Mesenchymal stem cell (in vitro differentiated cells and primary cell): Measurements from ENCODE around the gene CUBN.

Experiments
- DNase-seq: peaks from one replicate; pipeline ENCODE4 v3.0.0-alpha.2; 2013
- H2AFZ ChIP-seq: one replicate; pipeline ENCODE4 v1.6.1; 2013; ENCODE audit warnings: low read depth, mild to moderate bottlenecking, control low read depth, inconsistent platforms, low read length, moderate library complexity
- H2AK5ac ChIP-seq: 2 replicates; pipeline ENCODE4 v1.6.1; 2013; ENCODE audit warnings: low read length, moderate library complexity, mild to moderate bottlenecking, inconsistent platforms; ENCODE audit not compliant: severe bottlenecking
- H2BK120ac ChIP-seq: one replicate; pipeline ENCODE4 v1.6.1; 2013; ENCODE audit warnings: low read depth, mild to moderate bottlenecking, inconsistent platforms, low read length, moderate library complexity
- H2BK12ac ChIP-seq, 2 experiments: one replicate each; pipeline ENCODE4 v1.6.1; 2013; ENCODE audit warnings: inconsistent platforms in 2 of 2, low read length in 2 of 2, mild to moderate bottlenecking in 2 of 2, moderate library complexity in 2 of 2, control low read depth in 1 of 2
- H2BK15ac ChIP-seq: one replicate; pipeline ENCODE4 v1.6.1; 2013; ENCODE audit warnings: mild to moderate bottlenecking, low read depth, inconsistent platforms; ENCODE audit not compliant: poor library complexity, severe bottlenecking
- H2BK5ac ChIP-seq: 2 replicates; pipeline ENCODE4 v1.6.1; 2013; ENCODE audit warnings: low read depth, mild to moderate bottlenecking, low read length, control low read depth, inconsistent platforms; ENCODE audit not compliant: poor library complexity, severe bottlenecking
- H3K14ac ChIP-seq, 2 experiments: one replicate each; pipeline ENCODE4 v1.6.1; 2013; ENCODE audit warnings: inconsistent platforms in 2 of 2, low read length in 2 of 2, control low read depth in 1 of 2, mild to moderate bottlenecking in 1 of 2, moderate library complexity in 1 of 2
- H3K18ac ChIP-seq, 2 experiments: one replicate each; pipeline ENCODE4 v1.6.1; 2013; ENCODE audit warnings: inconsistent platforms in 2 of 2, low read length in 2 of 2, control low read depth in 1 of 2, low read depth in 1 of 2, mild to moderate bottlenecking in 1 of 2
- H3K23ac ChIP-seq, 2 experiments: one replicate each; pipeline ENCODE4 v1.6.1; 2013; ENCODE audit warnings: inconsistent platforms in 2 of 2, low read length in 2 of 2, mild to moderate bottlenecking in 2 of 2, moderate library complexity in 2 of 2, control low read depth in 1 of 2
- H3K27ac ChIP-seq: 2 replicates; pipeline ENCODE4 v1.5.1; 2013; ENCODE audit warnings: mild to moderate bottlenecking, moderate library complexity, low read length, control low read depth, inconsistent platforms; ENCODE audit not compliant: poor library complexity, severe bottlenecking
- H3K27me3 ChIP-seq, 2 experiments: 2 replicates each; pipeline versions ENCODE4 v1.6.1 to v1.7.0; 2013; ENCODE audit warnings: low read length in 2 of 2, mild to moderate bottlenecking in 2 of 2, moderate library complexity in 2 of 2, control low read depth in 1 of 2, inconsistent platforms in 1 of 2; ENCODE audit not compliant: control insufficient read depth in 1 of 2, insufficient read depth in 1 of 2
- H3K36me3 ChIP-seq, 2 experiments: 2 replicates each; pipeline versions ENCODE4 v1.6.1 to v1.7.0; 2013; ENCODE audit warnings: low read length in 2 of 2, control low read depth in 1 of 2, inconsistent platforms in 1 of 2, low read depth in 1 of 2, mild to moderate bottlenecking in 1 of 2; ENCODE audit not compliant: insufficient read depth in 2 of 2, control insufficient read depth in 1 of 2
- H3K4ac ChIP-seq, 2 experiments: one replicate each; pipeline ENCODE4 v1.6.1; 2013; ENCODE audit warnings: inconsistent platforms in 2 of 2, low read length in 2 of 2, mild to moderate bottlenecking in 2 of 2, moderate library complexity in 2 of 2, control low read depth in 1 of 2, low read depth in 1 of 2
- H3K4me1 ChIP-seq: 2 replicates; pipeline ENCODE4 v1.6.1; 2013; ENCODE audit warnings: low read depth, low read length, control low read depth; ENCODE audit not compliant: control insufficient read depth, insufficient read depth
- H3K4me2 ChIP-seq: 2 replicates; pipeline ENCODE4 v1.6.1; 2013; ENCODE audit warnings: low read length, mild to moderate bottlenecking, inconsistent platforms; ENCODE audit not compliant: poor library complexity, severe bottlenecking
- H3K4me3 ChIP-seq, 2 experiments: 2 replicates each; pipeline versions ENCODE4 v1.5.1 to v1.7.0; 2013; ENCODE audit warnings: low read length in 2 of 2, mild to moderate bottlenecking in 2 of 2, control low read depth in 1 of 2, low read depth in 1 of 2; ENCODE audit not compliant: insufficient read depth in 1 of 2
- H3K79me1 ChIP-seq: replicated peaks from 2 replicates; pipeline ENCODE4 v1.6.1; 2013; ENCODE audit warnings: mild to moderate bottlenecking, control low read depth, low read length, inconsistent platforms; ENCODE audit not compliant: poor library complexity, severe bottlenecking
- H3K9ac ChIP-seq: 2 replicates; pipeline ENCODE4 v1.7.0; 2013; ENCODE audit warnings: mild to moderate bottlenecking, low read length, moderate library complexity
- H3K9me3 ChIP-seq: 2 replicates; pipeline ENCODE4 v1.7.0; 2013; ENCODE audit warnings: mild to moderate bottlenecking, low read length; ENCODE audit not compliant: control insufficient read depth
- H4K8ac ChIP-seq: one replicate; pipeline ENCODE4 v1.6.1; 2013; ENCODE audit warnings: inconsistent platforms, mild to moderate bottlenecking, low read length, moderate library complexity
- H4K91ac ChIP-seq: one replicate; pipeline ENCODE4 v1.6.1; 2013; ENCODE audit warnings: mild to moderate bottlenecking, low read length, inconsistent platforms
- WGBS: methylation state at CpG from one replicate; pipeline ENCODE4 v1.1.7; 2013; ENCODE audit warnings: mixed read lengths; 5-methylcytosine and 5-hydroxymethylcytosine counted together

CUBN gene

DNA sequence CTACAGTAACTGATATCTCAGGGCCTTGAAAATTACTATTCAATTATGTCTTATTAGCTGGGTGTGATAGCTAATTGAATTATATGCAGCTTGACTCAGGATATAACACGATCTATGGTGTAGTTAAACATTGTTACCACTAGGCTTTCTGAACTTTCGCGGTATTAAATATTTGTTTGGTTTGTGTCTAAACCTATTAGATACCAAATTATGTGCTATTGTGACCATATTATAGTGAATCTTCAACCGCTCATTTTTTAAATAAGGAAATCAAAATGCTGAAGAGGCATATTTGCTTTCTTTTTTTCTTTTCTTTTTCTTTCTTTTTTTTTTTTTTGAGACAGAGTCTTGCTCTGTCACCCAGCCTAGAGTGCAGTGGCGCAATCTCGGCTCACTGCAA lies 213.1 kb downstream of the CUBN start:
- Histone ChIP-seq H3K4me3 (no peak overlapping the region), H3K18ac (no peak overlapping the region), H3K4me2 (no peak overlapping the region), H3K23ac (no peak overlapping the region), H2AK5ac (no peak overlapping the region), H2BK15ac (no peak overlapping the region), H2BK12ac (no peak overlapping the region), H2AFZ (no peak overlapping the region), H4K91ac (no peak overlapping the region), H3K27ac (no peak overlapping the region), H2BK5ac (no peak overlapping the region), H3K4ac (no peak overlapping the region), H3K9ac (no peak overlapping the region), H3K36me3 (peaks cover 3 to 28% of the 10 kb centered on the region in 2 experiments), H3K4me1 (no peaks in the 10 kb centered on the region), H3K79me1 (no peaks in the 10 kb centered on the region), H4K8ac (no peak overlapping the region), H3K27me3 (no peaks in the 10 kb centered on the region), H3K9me3 (no peaks in the 10 kb centered on the region), H2BK120ac (no peak overlapping the region), H3K14ac (no peak overlapping the region)
- no peak for DNase-seq
- 97% methylated on average over 3 of the region's 6 CpGs for WGBS

- peak overlapping the region in 1 of 2 experiments; percentile 3 for H3K14ac ChIP-seq
- no peak overlapping the region for H2BK120ac ChIP-seq
- 69% methylated on average over 2 of the region's 2 CpGs for WGBS
- H3K4me1 ChIP-seq: no peaks in the 10 kb centered on the region
- no peak overlapping the region for H3K4me2 ChIP-seq
- no peak overlapping the region for H2AK5ac ChIP-seq
- H3K9me3 ChIP-seq: no peaks in the 10 kb centered on the region
- no peak overlapping the region for H2BK5ac ChIP-seq
- H3K23ac ChIP-seq: no peak overlapping the region
- H3K79me1 ChIP-seq: no peaks in the 10 kb centered on the region
- no peak overlapping the region for H2AFZ ChIP-seq
- H3K36me3 ChIP-seq: peaks cover 3 to 28% of the 10 kb centered on the region in 2 experiments
- no peak overlapping the region for H3K4ac ChIP-seq
- H3K27ac ChIP-seq: no peak overlapping the region
- H4K8ac ChIP-seq: peak overlapping the region; percentile 72
- H3K4me3 ChIP-seq: no peak overlapping the region
- H2BK15ac ChIP-seq: no peak overlapping the region
- H4K91ac ChIP-seq: peak overlapping the region; percentile 46
- no peak overlapping the region for H3K9ac ChIP-seq
- no peak for DNase-seq
- H3K18ac ChIP-seq: no peak overlapping the region
- H2BK12ac ChIP-seq: peak overlapping the region in 1 of 2 experiments; percentile 71
- H3K27me3 ChIP-seq: no peaks in the 10 kb centered on the region
Observed at GRCh38 chr10:16915300-16915699, 214.3 kb downstream of the CUBN start.

- Histone ChIP-seq H3K9ac (no peak overlapping the region), H4K91ac (no peak overlapping the region), H3K9me3 (no peaks in the 10 kb centered on the region), H2BK120ac (no peak overlapping the region), H2BK12ac (peak overlapping the region in 1 of 2 experiments; percentile 97), H3K14ac (peak overlapping the region in 1 of 2 experiments; percentile 89), H3K36me3 (peaks cover 3 to 28% of the 10 kb centered on the region in 2 experiments), H3K4me1 (no peaks in the 10 kb centered on the region), H4K8ac (no peak overlapping the region), H2AFZ (no peak overlapping the region), H3K23ac (no peak overlapping the region), H3K4ac (no peak overlapping the region), H3K4me3 (no peak overlapping the region), H2AK5ac (no peak overlapping the region), H3K79me1 (no peaks in the 10 kb centered on the region), H2BK5ac (no peak overlapping the region), H3K18ac (peak overlapping the region in 1 of 2 experiments; percentile 84), H3K4me2 (no peak overlapping the region), H3K27ac (no peak overlapping the region), H3K27me3 (no peaks in the 10 kb centered on the region), H2BK15ac (no peak overlapping the region)
- WGBS: 80% methylated on average over 4 of the region's 4 CpGs
- no peak for DNase-seq
Observed at GRCh38 chr10:16913266-16913665, 216.3 kb downstream of the CUBN start.

DNA sequence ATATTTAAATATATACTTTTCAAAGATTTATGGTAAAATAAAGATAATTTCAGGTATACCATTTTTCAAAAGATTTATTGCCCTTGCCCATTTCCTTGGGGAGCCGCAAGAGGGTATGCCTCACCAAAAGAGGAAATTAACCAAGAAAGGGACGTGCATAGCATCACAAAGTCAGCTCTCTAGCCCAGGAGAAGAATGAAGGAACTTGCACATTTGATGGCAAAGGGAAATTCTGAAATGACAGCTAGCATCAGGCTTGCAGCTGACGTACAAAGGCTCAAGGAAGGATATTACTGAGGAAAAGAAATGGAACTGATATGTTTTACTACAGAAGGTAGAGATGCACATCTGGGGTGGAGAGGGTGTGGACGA lies 218.8 kb downstream of the CUBN start:
- no peak overlapping the region for H2AFZ ChIP-seq
- peak; percentile 61 for DNase-seq
- H3K23ac ChIP-seq: no peak overlapping the region
- H2BK15ac ChIP-seq: no peak overlapping the region
- no peaks in the 10 kb centered on the region for H3K27me3 ChIP-seq
- H3K4me3 ChIP-seq: no peak overlapping the region
- no peak overlapping the region for H2BK5ac ChIP-seq
- no peaks in the 10 kb centered on the region for H3K9me3 ChIP-seq
- no peak overlapping the region for H3K9ac ChIP-seq
- no peaks in the 10 kb centered on the region for H3K79me1 ChIP-seq
- H3K14ac ChIP-seq: no peak overlapping the region
- no peak overlapping the region for H4K91ac ChIP-seq
- no peak overlapping the region for H4K8ac ChIP-seq
- peak overlapping the region in 1 of 2 experiments; percentile 54 for H3K18ac ChIP-seq
- peak overlapping the region; percentile 3 for H2BK120ac ChIP-seq
- peaks cover 3 to 24% of the 10 kb centered on the region in 2 experiments for H3K36me3 ChIP-seq
- 32% methylated on average over 3 of the region's 4 CpGs for WGBS
- peak overlapping the region in 1 of 2 experiments; percentile 84 for H2BK12ac ChIP-seq
- H3K27ac ChIP-seq: no peak overlapping the region
- H3K4ac ChIP-seq: no peak overlapping the region
- H3K4me1 ChIP-seq: no peaks in the 10 kb centered on the region
- H2AK5ac ChIP-seq: no peak overlapping the region
- H3K4me2 ChIP-seq: no peak overlapping the region
